OCI-LY1 (cell line): ENCODE measurements around the gene BTRC.

ENCODE experiments used
- H2AFZ ChIP-seq: fragments of 200-600 bp; sonication (generic), shearing (Covaris generic); 2 replicates; pipeline ENCODE4 v1.6.0; 2014; ENCODE audit warnings: antibody characterized with exemption, mild to moderate bottlenecking, low read length
- H3F3A ChIP-seq: fragments of 200-600 bp; sonication (generic), shearing (Covaris generic); 2 replicates; pipeline ENCODE4 v1.6.0; 2014; ENCODE audit warnings: mild to moderate bottlenecking, antibody characterized with exemption, low read length, moderate library complexity; ENCODE audit not compliant: insufficient read depth
- H3K27ac ChIP-seq: fragments of 200-600 bp; sonication (generic); 2 replicates; pipeline ENCODE4 v1.5.1; 2014; ENCODE audit warnings: low read length, mixed run types, mild to moderate bottlenecking, low read depth; ENCODE audit not compliant: poor library complexity, severe bottlenecking
- H3K27me3 ChIP-seq: fragments of 200-600 bp; sonication (generic); 2 replicates; pipeline ENCODE4 v1.6.0; 2014; ENCODE audit warnings: antibody characterized with exemption, mild to moderate bottlenecking, low read length, moderate library complexity; ENCODE audit not compliant: insufficient read depth
- H3K36me3 ChIP-seq: fragments of 200-600 bp; sonication (generic); 2 replicates; pipeline ENCODE4 v1.6.1; 2014; ENCODE audit warnings: mild to moderate bottlenecking, antibody characterized with exemption, low read length, moderate library complexity, mixed read lengths; ENCODE audit not compliant: insufficient read depth
- H3K4me1 ChIP-seq: fragments of 200-600 bp; sonication (generic); 2 replicates; pipeline ENCODE4 v1.5.1; 2014; ENCODE audit warnings: mild to moderate bottlenecking, low read length, moderate library complexity; ENCODE audit not compliant: insufficient read depth, severe bottlenecking
- H3K4me2 ChIP-seq: fragments of 200-600 bp; sonication (generic), shearing (Covaris generic); 2 replicates; pipeline ENCODE4 v1.6.1; 2014; ENCODE audit warnings: low read length
- H3K4me3 ChIP-seq: fragments of 200-600 bp; sonication (generic); 2 replicates; pipeline ENCODE4 v1.5.1; 2014; ENCODE audit warnings: low read length, low read depth, mild to moderate bottlenecking, mixed read lengths; ENCODE audit not compliant: poor library complexity, severe bottlenecking
- H3K79me2 ChIP-seq: fragments of 200-600 bp; shearing (Covaris generic); 2 replicates; pipeline ENCODE4 v1.6.1; 2016; ENCODE audit warnings: mixed run types, low read length, mixed read lengths; ENCODE audit not compliant: insufficient read depth
- H3K9ac ChIP-seq: fragments of 200-600 bp; sonication (generic), shearing (Covaris generic); 2 replicates; pipeline ENCODE4 v1.6.1; 2014; ENCODE audit warnings: mild to moderate bottlenecking, low read length, mixed read lengths
- H3K9me2 ChIP-seq: fragments of 200-600 bp; sonication (generic), shearing (Covaris generic); 2 replicates; pipeline ENCODE4 v1.6.1; 2014; ENCODE audit warnings: low read depth, mild to moderate bottlenecking, low read length, mixed read lengths
- H3K9me3 ChIP-seq: fragments of 200-600 bp; shearing (Covaris generic); 2 replicates; pipeline ENCODE4 v1.6.1; 2014; ENCODE audit warnings: low read length, mixed read lengths
- H4K20me1 ChIP-seq: fragments of 200-600 bp; sonication (generic), shearing (Covaris generic); 2 replicates; pipeline ENCODE4 v1.6.0; 2016; ENCODE audit warnings: mild to moderate bottlenecking, low read length; ENCODE audit not compliant: insufficient read depth
- EZH2 ChIP-seq: fragments of 200-600 bp; sonication (generic), shearing (Covaris generic); IDR thresholded peaks from 2 replicates; pipeline ENCODE4 v1.8.0; 2017; ENCODE audit warnings: borderline replicate concordance, mixed run types, mild to moderate bottlenecking, antibody characterized with exemption, low read length, moderate library complexity, mixed read lengths
- TF ChIP-seq, protein P1 (sequence below): fragments of 200-600 bp; sonication (generic), shearing (Covaris generic); IDR thresholded peaks from 2 replicates; pipeline ENCODE4 v1.5.1; 2017; ENCODE audit warnings: mild to moderate bottlenecking, antibody characterized with exemption, low read length, moderate library complexity, mixed read lengths

BTRC gene

DNA sequence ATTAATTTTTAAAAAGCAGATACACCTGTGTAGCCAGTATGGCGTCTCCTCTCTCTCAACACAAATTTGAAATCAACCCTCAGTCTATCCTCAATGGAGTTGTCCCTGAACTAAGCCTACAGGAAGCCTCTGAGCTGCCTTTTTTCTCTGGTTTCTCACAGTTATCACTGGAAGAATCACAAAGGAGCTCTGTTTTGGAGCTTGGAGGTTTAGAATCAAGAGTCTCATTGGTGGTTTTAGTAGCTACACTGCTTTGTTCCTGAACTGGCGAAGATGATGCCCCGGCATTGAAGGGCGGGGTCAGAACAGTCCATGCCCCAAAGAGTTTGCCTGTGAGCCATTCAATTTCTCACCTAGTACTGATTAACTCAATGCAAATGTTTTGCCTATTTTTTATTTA lies 16.1 kb upstream of the BTRC start:
- no peak for TF ChIP-seq EZH2
- TF ChIP-seq, protein P1, sequence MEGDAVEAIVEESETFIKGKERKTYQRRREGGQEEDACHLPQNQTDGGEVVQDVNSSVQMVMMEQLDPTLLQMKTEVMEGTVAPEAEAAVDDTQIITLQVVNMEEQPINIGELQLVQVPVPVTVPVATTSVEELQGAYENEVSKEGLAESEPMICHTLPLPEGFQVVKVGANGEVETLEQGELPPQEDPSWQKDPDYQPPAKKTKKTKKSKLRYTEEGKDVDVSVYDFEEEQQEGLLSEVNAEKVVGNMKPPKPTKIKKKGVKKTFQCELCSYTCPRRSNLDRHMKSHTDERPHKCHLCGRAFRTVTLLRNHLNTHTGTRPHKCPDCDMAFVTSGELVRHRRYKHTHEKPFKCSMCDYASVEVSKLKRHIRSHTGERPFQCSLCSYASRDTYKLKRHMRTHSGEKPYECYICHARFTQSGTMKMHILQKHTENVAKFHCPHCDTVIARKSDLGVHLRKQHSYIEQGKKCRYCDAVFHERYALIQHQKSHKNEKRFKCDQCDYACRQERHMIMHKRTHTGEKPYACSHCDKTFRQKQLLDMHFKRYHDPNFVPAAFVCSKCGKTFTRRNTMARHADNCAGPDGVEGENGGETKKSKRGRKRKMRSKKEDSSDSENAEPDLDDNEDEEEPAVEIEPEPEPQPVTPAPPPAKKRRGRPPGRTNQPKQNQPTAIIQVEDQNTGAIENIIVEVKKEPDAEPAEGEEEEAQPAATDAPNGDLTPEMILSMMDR = no peak
- no peaks in the 10 kb centered on the region for H4K20me1 ChIP-seq
- H3K4me1 ChIP-seq = no peaks in the 10 kb centered on the region
- no peak overlapping the region for H3K4me3 ChIP-seq
- no peaks in the 10 kb centered on the region for H3F3A ChIP-seq
- H3K9me2 ChIP-seq = no peaks in the 10 kb centered on the region
- no peaks in the 10 kb centered on the region for H3K9me3 ChIP-seq
- H2AFZ ChIP-seq = no peak overlapping the region
- H3K4me2 ChIP-seq = no peak overlapping the region
- H3K27me3 ChIP-seq = no peaks in the 10 kb centered on the region
- no peaks in the 10 kb centered on the region for H3K79me2 ChIP-seq
- no peaks in the 10 kb centered on the region for H3K36me3 ChIP-seq
- H3K27ac ChIP-seq = no peak overlapping the region
- H3K9ac ChIP-seq = no peak overlapping the region

DNA sequence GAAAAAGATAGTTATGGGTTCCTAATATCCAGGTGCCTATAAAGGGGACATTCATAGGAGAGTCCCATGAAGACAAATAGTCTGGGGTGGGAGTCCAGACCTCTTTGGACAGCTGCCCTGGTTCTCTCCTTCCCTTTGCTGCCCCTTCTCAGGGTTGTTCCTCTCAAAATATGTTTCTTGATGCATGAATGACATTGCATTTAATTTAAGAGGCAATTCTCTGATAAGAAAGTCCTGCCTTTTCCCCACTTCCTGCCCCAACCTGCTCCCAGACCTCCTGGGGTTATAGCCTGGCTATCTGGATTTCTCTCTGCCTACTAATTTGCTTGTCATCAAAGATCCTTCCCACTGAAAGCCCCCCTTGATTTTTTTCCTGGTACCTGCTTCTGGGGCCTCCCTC lies 12.5 kb upstream of the BTRC start:
- no peak overlapping the region for H3K27ac ChIP-seq
- no peaks in the 10 kb centered on the region for H3K9me3 ChIP-seq
- no peaks in the 10 kb centered on the region for H3K9me2 ChIP-seq
- no peaks in the 10 kb centered on the region for H3K27me3 ChIP-seq
- TF ChIP-seq, protein P1 = no peak
- TF ChIP-seq EZH2 = no peak
- no peak overlapping the region for H3K4me3 ChIP-seq
- H3K79me2 ChIP-seq = no peaks in the 10 kb centered on the region
- no peaks in the 10 kb centered on the region for H3K36me3 ChIP-seq
- H2AFZ ChIP-seq = no peak overlapping the region
- H3K4me1 ChIP-seq = no peaks in the 10 kb centered on the region
- H3K9ac ChIP-seq = no peak overlapping the region
- no peak overlapping the region for H3K4me2 ChIP-seq
- no peaks in the 10 kb centered on the region for H4K20me1 ChIP-seq
- no peaks in the 10 kb centered on the region for H3F3A ChIP-seq

DNA sequence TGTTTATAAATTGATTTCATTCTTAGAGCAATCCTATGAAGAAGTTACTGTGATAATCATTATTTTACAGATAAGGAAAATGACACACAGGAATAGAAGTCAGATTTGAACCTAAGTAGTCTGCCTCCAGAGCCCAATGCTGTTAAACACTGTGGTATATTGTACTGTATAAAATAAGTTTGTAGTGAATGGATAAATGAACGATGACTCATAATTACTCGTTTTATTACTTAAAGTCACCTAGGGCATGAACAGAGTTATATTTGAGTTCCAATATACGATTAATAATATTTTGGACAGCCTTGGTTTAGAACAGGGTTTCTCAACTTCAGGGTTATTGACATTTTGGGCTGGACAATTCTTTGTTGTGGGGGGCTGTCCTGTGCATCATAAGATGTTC lies 7.8 kb upstream of the BTRC start:
- Histone ChIP-seq H2AFZ (no peak overlapping the region), H3K9me2 (no peaks in the 10 kb centered on the region), H3K9ac (no peak overlapping the region), H3K4me3 (no peak overlapping the region), H3K79me2 (no peaks in the 10 kb centered on the region), H3K27me3 (no peaks in the 10 kb centered on the region), H3K4me1 (no peaks in the 10 kb centered on the region), H4K20me1 (no peaks in the 10 kb centered on the region), H3K27ac (no peak overlapping the region), H3K36me3 (no peaks in the 10 kb centered on the region), H3K4me2 (no peak overlapping the region), H3F3A (no peaks in the 10 kb centered on the region), H3K9me3 (no peaks in the 10 kb centered on the region)
- TF ChIP-seq, protein P1 = no peak
- no peak for TF ChIP-seq EZH2
